Activated CD4-positive, alpha-beta T cell treated with anti-CD3 and anti-CD28 coated beads, Interleukin-2, amount 50 U/mL, for 16 hours (primary cell): ENCODE results near the gene TRPM8.

Source experiments
- DNase-seq: peaks from one replicate; pipeline ENCODE4 v3.0.0-alpha.2; 2020

TRPM8 gene

DNA sequence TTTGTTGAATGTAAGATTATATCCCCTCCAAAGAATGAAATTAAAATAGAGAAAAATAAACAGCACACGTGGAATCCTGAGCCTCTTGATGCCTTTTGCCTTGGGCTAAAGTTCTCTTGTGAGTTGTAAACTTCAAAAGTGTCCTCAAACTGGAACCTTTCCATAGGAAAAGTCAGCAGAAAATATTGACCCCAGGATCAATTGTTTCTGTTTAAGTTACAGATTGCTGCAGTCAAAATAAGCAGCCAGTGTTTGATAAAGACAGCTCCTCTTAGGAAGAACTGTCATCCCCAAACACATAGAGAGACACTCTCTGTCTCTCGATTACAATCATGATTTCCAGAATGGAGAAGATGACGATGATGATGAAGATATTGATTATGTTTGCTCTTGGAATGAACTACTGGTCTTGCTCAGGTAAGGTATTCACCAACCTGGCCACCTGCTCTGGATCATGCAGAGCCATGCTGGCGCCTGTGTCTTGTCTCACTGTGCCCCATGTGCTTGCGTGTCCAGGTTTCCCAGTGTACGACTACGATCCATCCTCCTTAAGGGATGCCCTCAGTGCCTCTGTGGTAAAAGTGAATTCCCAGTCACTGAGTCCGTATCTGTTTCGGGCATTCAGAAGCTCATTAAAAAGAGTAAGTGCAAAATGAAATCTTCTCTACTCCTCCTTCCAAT, 133.4 kb downstream of the TRPM8 start, which contains the start of gene SPP2:
Gene SPP2, plus strand, starts transcription at position 248 of the 681 bp plus-strand sequence. Its CDS starts 85 bp downstream, at position 333.
- no peak for DNase-seq

DNA sequence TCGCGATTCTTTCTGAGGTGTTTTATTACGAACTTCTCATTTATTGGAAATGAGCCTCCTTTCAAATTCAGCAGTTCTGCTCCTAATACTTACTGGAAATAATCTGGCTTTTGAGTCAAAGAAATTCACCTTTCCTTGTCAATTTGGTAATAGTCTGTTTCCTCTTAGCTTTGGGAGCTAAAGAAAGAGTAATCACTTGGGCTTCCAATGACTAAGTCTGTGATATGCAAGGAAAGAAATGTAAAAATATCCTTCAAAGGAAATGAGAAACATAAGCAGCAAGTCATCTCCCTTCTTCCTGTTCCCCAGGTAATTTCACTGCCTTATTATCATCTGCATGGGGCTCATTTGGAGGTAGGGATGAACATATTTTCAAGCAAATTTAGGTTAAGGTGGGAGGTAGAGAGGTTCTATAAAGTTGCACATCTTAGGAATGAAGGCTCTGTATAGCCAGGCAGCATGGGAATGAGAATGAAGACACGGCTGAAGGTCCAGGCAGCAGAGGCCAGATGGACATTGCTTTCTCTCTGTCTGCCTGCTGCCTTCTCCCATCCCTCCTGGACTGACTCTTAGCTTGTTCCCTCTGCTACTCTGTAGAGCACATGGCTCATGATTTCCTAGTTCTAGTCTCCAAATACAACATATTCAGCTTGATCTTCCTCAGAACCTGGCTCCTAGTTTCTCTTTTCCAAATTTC, 134.3 kb downstream of the TRPM8 start:
- no peak for DNase-seq

DNA sequence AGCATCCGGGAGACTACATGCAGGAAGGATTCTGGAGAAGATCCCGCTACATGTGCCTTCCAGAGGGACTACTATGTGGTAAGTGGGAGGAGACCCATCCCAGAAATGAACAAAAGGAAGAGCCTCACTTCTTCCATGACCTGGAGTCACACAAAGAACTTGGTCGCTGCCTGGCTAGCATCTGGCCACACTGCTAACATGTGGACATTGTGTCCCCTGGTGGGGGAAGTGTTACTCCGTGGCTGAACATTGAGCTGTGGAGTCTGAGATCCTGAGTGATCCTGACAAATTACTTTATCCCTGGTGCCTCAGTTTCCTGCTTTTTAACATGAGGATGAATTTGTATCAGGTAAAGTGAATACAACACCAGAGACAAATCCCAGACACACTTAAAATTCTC, 141.7 kb downstream of the TRPM8 start:
- no peak for DNase-seq

DNA sequence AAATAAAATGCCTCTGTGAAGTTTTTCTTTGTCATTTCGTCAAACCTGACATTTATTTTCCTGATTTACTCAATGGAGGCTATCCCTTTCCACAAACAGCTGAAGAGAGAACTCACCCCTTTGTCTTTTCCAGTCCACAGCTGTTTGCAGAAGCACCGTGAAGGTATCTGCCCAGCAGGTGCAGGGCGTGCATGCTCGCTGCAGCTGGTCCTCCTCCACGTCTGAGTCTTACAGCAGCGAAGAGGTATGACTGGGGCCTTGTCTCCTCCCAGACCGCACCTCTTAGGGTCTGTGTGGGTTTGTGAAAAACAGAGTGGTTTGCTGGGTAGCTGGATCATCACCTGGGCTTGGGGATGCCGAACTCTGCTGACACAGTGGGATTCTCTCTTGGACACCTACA, 143.1 kb downstream of the TRPM8 start:
- no peak for DNase-seq

DNA sequence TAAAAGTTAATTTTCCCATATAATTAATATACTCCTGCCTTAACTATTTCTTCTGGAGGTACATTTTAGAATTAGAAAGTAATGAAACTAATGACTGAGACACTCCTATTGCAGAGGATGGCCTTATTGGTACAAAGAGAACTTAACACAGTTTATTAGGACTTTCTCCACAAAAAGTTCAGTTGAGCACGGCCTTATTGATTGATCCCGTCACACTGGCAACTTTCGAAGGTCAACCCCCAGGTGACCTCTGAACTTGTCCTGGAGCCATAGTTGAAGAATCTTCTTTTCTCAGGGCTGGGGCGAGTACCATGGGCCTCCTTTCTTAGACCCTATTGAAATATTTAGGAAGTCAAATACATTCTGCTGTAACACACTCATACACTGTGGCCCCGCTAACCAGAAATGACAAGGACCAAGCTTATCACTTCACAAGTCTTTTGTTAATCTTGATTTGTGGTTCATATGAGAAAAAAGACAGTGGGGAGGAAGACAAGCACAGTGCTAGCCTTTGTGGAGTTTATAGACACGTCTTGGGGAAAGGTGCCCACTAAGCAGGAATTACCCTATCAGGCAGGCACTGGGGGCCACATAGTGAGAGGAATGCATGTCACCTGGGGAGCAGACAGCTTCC, 144.6 kb downstream of the TRPM8 start:
- DNase-seq: no peak

DNA sequence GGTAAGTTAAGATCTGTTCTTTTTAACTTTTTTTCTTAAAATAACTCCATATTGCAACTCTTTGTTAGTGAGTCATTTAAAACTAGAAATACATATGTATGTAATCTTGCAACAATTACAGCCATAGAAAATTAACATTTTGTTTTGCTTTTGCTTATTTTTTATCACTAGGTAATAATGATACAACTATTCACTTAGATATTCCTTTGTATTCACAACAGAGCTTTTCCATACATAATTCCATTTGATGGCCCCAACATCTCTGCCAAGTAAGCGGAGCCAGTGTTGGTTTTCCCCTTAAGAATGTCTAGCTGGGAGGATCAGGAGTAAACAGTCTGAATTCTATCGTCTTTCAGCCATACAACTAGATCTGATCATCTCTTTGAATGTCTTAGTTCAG, 149.4 kb downstream of the TRPM8 start:
- DNase-seq: no peak
